IMR-90 (cell line): ENCODE measurements around the gene ATP10A. TPM values are rescaled to one million over a fixed set of nuclear protein-coding genes. Genes with fewer than 3 reads are reported as not detected.

Experiments
- ATAC-seq: fragments of 200-7000 bp; cut with Tn5 transposase; 2 replicates; pipeline ENCODE4 v1.9.1; 2020; ENCODE audit warnings: low read depth, mild to moderate bottlenecking, moderate library complexity
- BruUV-seq: library from RNA; stranded (reverse); fragments of 400-500 nt; replicated peaks from 2 replicates; lab custom pipeline; 2021; lab: Mats Ljungman, UMichigan
- CTCF ChIA-PET: fragments of 300-600 bp; formaldehyde crosslinking; extraction: SDS; loops from one replicate; lab custom pipeline; 2021; ENCODE audit warnings: antibody characterized with exemption; lab: Yijun Ruan, JAX
- POLR2A ChIA-PET: fragments of 300-600 bp; sonication (Branson Sonifier 250); formaldehyde crosslinking; loops from one replicate; lab custom pipeline; 2022; ENCODE audit warnings: antibody characterized with exemption; ENCODE audit not compliant: unreplicated experiment; lab: Charles Lee
- DNase-seq: peaks from one replicate; pipeline ENCODE4 v3.0.0; 2013
- H2AFZ ChIP-seq: replicated peaks from 2 replicates; pipeline ENCODE3; 2013; ENCODE audit warnings: low read length, mild to moderate bottlenecking; ENCODE audit not compliant: poor library complexity
- H2AK5ac ChIP-seq: 2 replicates; pipeline ENCODE4 v1.6.1; 2013; ENCODE audit warnings: low read depth, low read length, inconsistent platforms
- H2AK9ac ChIP-seq: replicated peaks from 2 replicates; pipeline ENCODE3; 2013; ENCODE audit warnings: mild to moderate bottlenecking, low read depth, low read length, moderate library complexity; ENCODE audit not compliant: poor library complexity
- H2BK120ac ChIP-seq: 2 replicates; pipeline ENCODE4 v1.6.1; 2013; ENCODE audit warnings: low read depth, low read length, inconsistent platforms
- H2BK15ac ChIP-seq: 3 replicates; pipeline ENCODE4 v1.6.1; 2013; ENCODE audit warnings: low read depth, low read length, inconsistent platforms
- H2BK20ac ChIP-seq: 2 replicates; pipeline ENCODE4 v1.6.1; 2013; ENCODE audit warnings: low read depth, mild to moderate bottlenecking, inconsistent platforms, low read length, moderate library complexity
- H2BK5ac ChIP-seq: 2 replicates; pipeline ENCODE4 v1.6.1; 2013; ENCODE audit warnings: mild to moderate bottlenecking, low read depth, low read length, inconsistent platforms; ENCODE audit not compliant: poor library complexity, severe bottlenecking
- H3K14ac ChIP-seq: replicated peaks from 2 replicates; pipeline ENCODE4 v1.6.1; 2013; ENCODE audit warnings: low read depth, low read length, inconsistent platforms
- H3K18ac ChIP-seq: 2 replicates; pipeline ENCODE4 v1.6.1; 2013; ENCODE audit warnings: low read depth, low read length, control low read depth
- H3K23ac ChIP-seq: 2 replicates; pipeline ENCODE4 v1.6.1; 2013; ENCODE audit warnings: low read depth, low read length, inconsistent platforms
- H3K27ac ChIP-seq: 2 replicates; pipeline ENCODE4 v1.5.1; 2013; ENCODE audit warnings: mild to moderate bottlenecking, control low read depth, low read length; ENCODE audit not compliant: insufficient read depth
- H3K27me3 ChIP-seq: 2 replicates; pipeline ENCODE4 v1.6.1; 2013; ENCODE audit warnings: low read length; ENCODE audit not compliant: control insufficient read depth, insufficient read depth
- H3K36me3 ChIP-seq: 2 replicates; pipeline ENCODE4 v1.6.1; 2013; ENCODE audit warnings: low read length, mixed read lengths; ENCODE audit not compliant: control insufficient read depth, insufficient read depth
- H3K4ac ChIP-seq: 2 replicates; pipeline ENCODE4 v1.6.1; 2013; ENCODE audit warnings: low read depth, low read length, inconsistent platforms
- H3K4me1 ChIP-seq: 2 replicates; pipeline ENCODE4 v1.6.1; 2013; ENCODE audit warnings: low read length, mixed read lengths; ENCODE audit not compliant: control insufficient read depth, insufficient read depth
- H3K4me2 ChIP-seq: 2 replicates; pipeline ENCODE4 v1.6.1; 2013; ENCODE audit warnings: low read depth, mild to moderate bottlenecking, control low read depth, low read length, moderate library complexity
- H3K4me3 ChIP-seq: 2 replicates; pipeline ENCODE4 v1.5.1; 2013; ENCODE audit warnings: low read depth, mild to moderate bottlenecking, control low read depth, low read length, moderate library complexity; ENCODE audit not compliant: insufficient read depth
- H3K56ac ChIP-seq: 2 replicates; pipeline ENCODE4 v1.6.1; 2013; ENCODE audit warnings: low read length, inconsistent platforms; ENCODE audit not compliant: insufficient read depth; ENCODE audit errors: extremely low read depth
- H3K79me1 ChIP-seq, 2 experiments: 2 replicates each; pipeline ENCODE4 v1.6.1; 2013; ENCODE audit warnings: low read length in 2 of 2, inconsistent platforms in 1 of 2, low read depth in 1 of 2
- H3K9ac ChIP-seq: 2 replicates; pipeline ENCODE4 v1.6.1; 2013; ENCODE audit warnings: low read depth, low read length, control low read depth
- H3K9me1 ChIP-seq: 2 replicates; pipeline ENCODE4 v1.6.1; 2013; ENCODE audit warnings: low read length, inconsistent platforms; ENCODE audit not compliant: insufficient read depth
- H3K9me3 ChIP-seq: 2 replicates; pipeline ENCODE4 v1.6.1; 2013; ENCODE audit warnings: low read length; ENCODE audit not compliant: control insufficient read depth, insufficient read depth
- H4K20me1 ChIP-seq: 2 replicates; pipeline ENCODE4 v1.6.1; 2013; ENCODE audit warnings: low read length, inconsistent platforms; ENCODE audit not compliant: insufficient read depth
- H4K5ac ChIP-seq: 2 replicates; pipeline ENCODE4 v1.6.1; 2013; ENCODE audit warnings: mild to moderate bottlenecking, low read depth, low read length, control low read depth
- H4K8ac ChIP-seq, 2 experiments: 2 replicates each; pipeline ENCODE4 v1.6.1; 2013; ENCODE audit warnings: low read depth in 2 of 2, low read length in 2 of 2, control low read depth in 1 of 2, inconsistent platforms in 1 of 2
- H4K91ac ChIP-seq: 2 replicates; pipeline ENCODE4 v1.6.1; 2013; ENCODE audit warnings: low read depth, low read length, inconsistent platforms; ENCODE audit not compliant: insufficient read depth
- BHLHE40 ChIP-seq: fragments of 150-350 bp; IDR thresholded peaks from 2 replicates; pipeline ENCODE4 v1.6.1; 2016; ENCODE audit warnings: mild to moderate bottlenecking, low read depth, low read length
- CEBPB ChIP-seq: IDR thresholded peaks from 2 replicates; pipeline ENCODE4 v1.6.1; 2012; ENCODE audit warnings: low read depth, low read length, improper control_type of control experiment
- CHD1 ChIP-seq: IDR thresholded peaks from 2 replicates; pipeline ENCODE4 v1.6.1; 2012; ENCODE audit warnings: low read depth, low read length, improper control_type of control experiment
- CTCF ChIP-seq: conservative IDR thresholded peaks from 2 replicates; pipeline ENCODE4 v1.5.1; 2012; ENCODE audit warnings: mild to moderate bottlenecking, low read depth, low read length, improper control_type of control experiment
- ELK1 ChIP-seq: fragments of 150-350 bp; IDR thresholded peaks from 2 replicates; pipeline ENCODE4 v1.6.1; 2016; ENCODE audit warnings: low read depth, mild to moderate bottlenecking, low read length, moderate library complexity, borderline replicate concordance
- FOS ChIP-seq: fragments of 150-350 bp; IDR thresholded peaks from 2 replicates; pipeline ENCODE4 v1.6.1; 2016; ENCODE audit warnings: low read depth, low read length
- MAFK ChIP-seq: IDR thresholded peaks from 2 replicates; pipeline ENCODE4 v1.6.1; 2012; ENCODE audit warnings: low read depth, low read length, improper control_type of control experiment
- MAZ ChIP-seq: IDR thresholded peaks from 2 replicates; pipeline ENCODE4 v1.6.1; 2012; ENCODE audit warnings: low read depth, mild to moderate bottlenecking, low read length, improper control_type of control experiment, moderate library complexity, borderline replicate concordance
- MXI1 ChIP-seq: IDR thresholded peaks from 2 replicates; pipeline ENCODE4 v1.6.1; 2012; ENCODE audit warnings: low read depth, mild to moderate bottlenecking, low read length, moderate library complexity, borderline replicate concordance
- NFE2L2 ChIP-seq: fragments of 150-350 bp; IDR thresholded peaks from 2 replicates; pipeline ENCODE4 v1.6.1; 2016; ENCODE audit warnings: low read depth, mild to moderate bottlenecking, low read length
- POLR2A ChIP-seq: IDR thresholded peaks from 2 replicates; pipeline ENCODE4 v1.6.1; 2012; ENCODE audit warnings: mild to moderate bottlenecking, low read depth, low read length
- RAD21 ChIP-seq: IDR thresholded peaks from 2 replicates; pipeline ENCODE4 v1.6.1; 2012; ENCODE audit warnings: low read length, improper control_type of control experiment
- RCOR1 ChIP-seq: IDR thresholded peaks from 2 replicates; pipeline ENCODE4 v1.6.1; 2012; ENCODE audit warnings: mild to moderate bottlenecking, low read length, improper control_type of control experiment; ENCODE audit not compliant: insufficient replicate concordance
- RFX5 ChIP-seq: IDR thresholded peaks from 2 replicates; pipeline ENCODE4 v1.8.0; 2012; ENCODE audit warnings: low read depth, mild to moderate bottlenecking, low read length, moderate library complexity
- SMC3 ChIP-seq: fragments of 150-350 bp; IDR thresholded peaks from 2 replicates; pipeline ENCODE4 v1.6.1; 2016; ENCODE audit warnings: low read depth, mild to moderate bottlenecking, antibody characterized with exemption, low read length, moderate library complexity
- USF2 ChIP-seq: fragments of 150-350 bp; IDR thresholded peaks from 2 replicates; pipeline ENCODE4 v1.6.1; 2017; ENCODE audit warnings: mild to moderate bottlenecking, antibody characterized with exemption, low read length, low read depth
- WGBS, 2 experiments: methylation state at CpG; one replicate each; pipeline versions ENCODE4 v1.1.5 to v1.1.7; 2013; ENCODE audit warnings: missing lambda C conversion rate in 2 of 2; ENCODE audit not compliant: insufficient read length in 1 of 2; ENCODE audit errors: extremely low coverage in 2 of 2; 5-methylcytosine and 5-hydroxymethylcytosine counted together
- dilution Hi-C: fragments of 300-500 bp; cut with HindIII; formaldehyde crosslinking; loops from one replicate; pipeline ENCODE4 v1.14.3; 2018; ENCODE audit warnings: low sequenced_read_pairs; ENCODE audit not compliant: unreplicated experiment
- in situ Hi-C: fragments of 300-500 bp; cut with MboI; formaldehyde crosslinking; loops from 3 replicates; pipeline ENCODE4 v1.14.3; 2019; ENCODE audit warnings: low sequenced_read_pairs, inconsistent platforms, mixed read lengths
- intact Hi-C: fragments of 100-400 bp; cut with micrococcal nuclease; formaldehyde crosslinking; loops from 2 replicates; pipeline ENCODE4 v1.10.0; 2022
- polyA plus RNA-seq, 3 experiments: library from polyadenylated mRNA; depleted of rRNA; stranded (reverse); fragments of >200 nt; gene quantifications; 2 replicates each; pipeline ENCODE4 v1.2.3, GENCODE V29; 2012; ENCODE audit warnings: low replicate concordance in 1 of 3
- total RNA-seq: library from RNA; depleted of rRNA; stranded (reverse); fragments of >200 nt; gene quantifications from 2 replicates; pipeline ENCODE4 v1.2.3, GENCODE V29; 2012

ATP10A gene
- total and polyA plus RNA-seq, 2 of the 4 experiments (the other 2 are of a cell fraction): 13.8 to 16.0 TPM

- H2AFZ ChIP-seq: no peak overlapping the region
- no peak overlapping the region for H2AK9ac ChIP-seq
- H4K91ac ChIP-seq: no peak overlapping the region
- peaks cover 2% of the 10 kb centered on the region for H3K4me1 ChIP-seq
- H2BK15ac ChIP-seq: no peak overlapping the region
- no peak overlapping the region for H3K4me2 ChIP-seq
- no peak overlapping the region for H3K18ac ChIP-seq
- H3K79me1 ChIP-seq: peaks cover 36 to 79% of the 10 kb centered on the region in 2 experiments
- H3K4me3 ChIP-seq: no peak overlapping the region
- no peak overlapping the region for H2BK120ac ChIP-seq
- no peak overlapping the region for H2BK5ac ChIP-seq
- intact Hi-C loops (no loop called here), in situ Hi-C loops (no loop called here), dilution Hi-C loops (no loop called here)
- ChIA-PET CTCF (no interaction called here), POLR2A (no interaction called here)
- BruUV-seq: no TSS peak
- H2AK5ac ChIP-seq: no peak overlapping the region
- H4K20me1 ChIP-seq: no peaks in the 10 kb centered on the region; the same call in 1 of the 2 replicates
- TF ChIP-seq RCOR1: no peak
- no peak for TF ChIP-seq MXI1
- TF ChIP-seq ELK1: no peak
- TF ChIP-seq RFX5: no peak
- no peak for TF ChIP-seq USF2
- no peak for TF ChIP-seq NFE2L2
- no peak for TF ChIP-seq CEBPB
- no peak for TF ChIP-seq BHLHE40
- no peak for TF ChIP-seq SMC3
- TF ChIP-seq RAD21: no peak
- no peak for TF ChIP-seq FOS
- no peak for TF ChIP-seq POLR2A
- TF ChIP-seq CTCF: no peak
- no peak for TF ChIP-seq MAFK
- no peak for TF ChIP-seq CHD1
- no peak for TF ChIP-seq MAZ
- H3K9ac ChIP-seq: no peak overlapping the region
- no peak overlapping the region; the same call in 1 of the 2 replicates for H3K14ac ChIP-seq
- no peaks in the 10 kb centered on the region for H3K36me3 ChIP-seq
- no peak overlapping the region for H3K56ac ChIP-seq
- no peak overlapping the region for H3K27ac ChIP-seq
- H3K9me1 ChIP-seq: peaks cover 20% of the 10 kb centered on the region; the same call in 1 of the 2 replicates
- no peak for DNase-seq
- H3K23ac ChIP-seq: peak overlapping the region; percentile 29
- ATAC-seq: no peak
- H3K27me3 ChIP-seq: no peaks in the 10 kb centered on the region
- H4K5ac ChIP-seq: no peak overlapping the region
- no peaks in the 10 kb centered on the region for H3K9me3 ChIP-seq
- H4K8ac ChIP-seq: no peak overlapping the region
- H2BK20ac ChIP-seq: no peak overlapping the region
- 85% methylated on average over 4 of the region's 8 CpGs; no CpG with 5 or more reads in 1 of the 2 experiments for WGBS, 2 experiments
- no peak overlapping the region for H3K4ac ChIP-seq
These were observed 53.0 kb downstream of the ATP10A start for GRCh38 chr15:25810154-25810553.
